ENCODE measurements around the gene HSDL1.

GRCh38 chr16:84105948-84106740, 38.8 kb downstream of the HSDL1 start:
- no peak for TF ChIP-seq POLR2AphosphoS5 (IDR thresholded peaks at IDR 0.05; ENCODE audit: low read depth, low read length)
- TF ChIP-seq POLR2A (IDR thresholded peaks at IDR 0.05; ENCODE audit: low read depth, low read length): no peak
- TF ChIP-seq TAF1 (IDR thresholded peaks at IDR 0.05; ENCODE audit: low read depth, low read length): no peak
- no peak for TF ChIP-seq SPI1 (IDR thresholded peaks at IDR 0.05; ENCODE audit: low read depth, low read length)
- no peak for TF ChIP-seq POU2F2 (IDR thresholded peaks at IDR 0.05; ENCODE audit: low read depth, low read length)

Measured in GM12891 (cell line).